GM19468 (cell line): ENCODE data around the gene RHOXF1.
"Not testable (repeated sequence)": the region's sequence is repeated elsewhere in the genome, so short reads cannot be mapped to it uniquely, and the experiment has no call there.

Experiments used
- ATAC-seq: cut with Tn5 transposase; IDR thresholded peaks from one replicate; pipeline ENCODE4 v1.9.1; 2021; ENCODE audit warnings: mild to moderate bottlenecking, moderate library complexity, moderate number of reproducible peaks; ENCODE audit not compliant: unreplicated experiment; ENCODE audit errors: extremely low read depth

RHOXF1 gene

GRCh38 chrX:120087289-120088017 is 28.3 kb downstream of the RHOXF1 start:
- ATAC-seq = no peak

- ATAC-seq = not testable (repeated sequence)
Measured at GRCh38 chrX:120085553-120086185, 30.0 kb downstream of the RHOXF1 start.

DNA sequence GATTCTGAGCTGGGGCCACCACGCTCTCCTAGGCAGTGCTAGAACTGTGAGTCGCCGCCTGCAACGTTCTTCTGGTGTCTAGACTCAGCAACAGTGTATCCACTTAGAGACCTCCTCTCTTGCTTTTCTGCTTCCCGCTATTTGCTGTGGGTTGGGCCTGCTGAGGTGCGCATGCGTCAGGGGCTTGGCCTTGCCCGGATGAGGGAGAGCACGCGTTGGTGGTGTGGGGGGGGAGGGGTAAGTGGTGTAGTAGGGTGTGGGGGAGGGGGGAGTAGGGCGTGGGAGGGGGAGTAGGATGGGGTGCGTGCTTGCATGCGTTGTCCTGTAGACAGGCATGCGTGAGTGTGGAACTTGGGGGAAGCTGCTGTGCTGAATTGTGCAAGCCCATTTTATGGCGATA is 38.1 kb downstream of the RHOXF1 start, which contains the start of gene RHOXF2B:
RHOXF2B (minus strand) TSS at position 101 of the 400 bp plus-strand sequence. CDS start 138 bp downstream, outside the sequence.
- not testable (repeated sequence) for ATAC-seq

- not testable (repeated sequence) for ATAC-seq
Measured at GRCh38 chrX:120066169-120066568, 49.5 kb downstream of the RHOXF1 start.
